GM18520 (cell line): ENCODE results near the gene MUC4.
"Not testable (repeated sequence)": the region's sequence is repeated elsewhere in the genome, so short reads cannot be mapped to it uniquely, and the experiment has no call there.

Source experiments
- ATAC-seq: cut with Tn5 transposase; IDR thresholded peaks from one replicate; pipeline ENCODE4 v1.9.1; 2021; ENCODE audit not compliant: unreplicated experiment

The MUC4 gene

GRCh38 chr3:195717852-195718476 is 93.8 kb downstream of the MUC4 start:
- ATAC-seq, result no peak

DNA sequence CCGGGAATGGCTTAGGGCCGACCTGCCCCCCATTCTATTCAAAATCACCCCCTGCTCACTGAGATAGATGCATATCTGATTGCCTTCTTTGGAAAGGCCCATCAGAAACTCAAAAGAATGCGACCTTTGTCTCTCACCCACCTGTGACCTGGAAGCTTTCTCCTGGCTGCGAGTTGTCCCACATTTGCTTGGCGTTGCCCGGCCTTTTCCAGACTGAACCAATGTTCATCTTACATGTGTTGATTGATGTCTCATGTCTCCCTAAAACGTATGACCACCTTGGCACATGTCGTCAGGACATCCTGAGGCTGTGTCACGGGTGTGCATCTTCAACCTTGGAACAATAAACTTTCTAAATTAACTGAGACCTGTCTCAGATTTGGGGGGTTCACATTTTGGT is 94.3 kb downstream of the MUC4 start:
- ATAC-seq, result no peak

- no peak for ATAC-seq
Measured at GRCh38 chr3:195715583-195716266, 96.0 kb downstream of the MUC4 start.

DNA sequence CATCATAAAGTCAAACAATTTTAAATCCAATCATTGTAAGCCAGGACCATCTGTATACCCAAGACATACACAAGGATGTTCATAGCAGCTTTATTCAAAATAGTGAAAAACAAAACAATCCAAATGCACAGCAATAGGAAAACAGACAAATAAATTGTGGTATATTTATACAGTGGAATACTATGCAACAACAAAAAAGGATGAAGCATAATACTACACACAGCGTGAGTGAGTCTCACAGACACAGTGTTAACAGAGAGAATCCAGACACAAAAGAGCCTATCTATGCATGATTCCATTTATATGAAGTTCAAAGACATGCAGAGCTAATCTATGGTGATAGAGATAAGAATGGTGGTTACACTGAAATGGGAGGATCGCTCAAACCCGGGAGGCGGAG is 96.6 kb downstream of the MUC4 start:
- ATAC-seq, result no peak

DNA sequence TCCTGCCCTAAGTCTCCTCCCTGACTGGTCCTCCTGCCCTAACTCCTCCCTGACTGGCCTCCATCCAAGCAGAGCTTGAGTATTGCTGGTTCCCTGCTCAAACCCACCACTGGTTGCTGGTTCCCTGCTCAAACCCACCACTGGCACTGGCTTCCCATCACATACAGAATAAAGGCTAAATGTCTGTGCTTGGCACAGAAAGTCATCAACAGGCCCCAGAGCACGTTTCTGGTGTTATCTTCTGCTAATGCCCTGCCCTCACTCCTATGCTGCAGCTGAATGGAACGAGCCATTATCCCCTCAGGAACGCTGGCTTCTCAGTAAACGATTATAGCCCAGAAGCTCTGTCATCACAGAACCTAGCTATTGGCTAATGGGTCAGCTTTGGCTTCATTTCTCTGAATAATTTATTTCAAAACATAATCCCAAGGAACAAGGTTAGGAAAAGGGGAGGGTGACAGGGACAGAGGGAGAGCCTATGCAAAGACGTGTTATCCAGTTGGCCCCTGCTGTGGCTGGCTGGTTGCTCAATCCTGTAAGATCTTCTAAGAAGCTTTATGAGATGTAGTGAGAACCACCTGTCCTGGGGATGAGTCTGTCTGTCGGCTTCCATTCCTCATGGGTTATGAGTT is 97.2 kb downstream of the MUC4 start:
- ATAC-seq, result no peak

GRCh38 chr3:195713150-195713549 is 98.6 kb downstream of the MUC4 start:
- ATAC-seq, result not testable (repeated sequence)

- ATAC-seq, result not testable (repeated sequence)
Measured at GRCh38 chr3:195712535-195712910, 99.2 kb downstream of the MUC4 start.

- no peak for ATAC-seq
Measured at GRCh38 chr3:195711813-195712534, 99.8 kb downstream of the MUC4 start.

DNA sequence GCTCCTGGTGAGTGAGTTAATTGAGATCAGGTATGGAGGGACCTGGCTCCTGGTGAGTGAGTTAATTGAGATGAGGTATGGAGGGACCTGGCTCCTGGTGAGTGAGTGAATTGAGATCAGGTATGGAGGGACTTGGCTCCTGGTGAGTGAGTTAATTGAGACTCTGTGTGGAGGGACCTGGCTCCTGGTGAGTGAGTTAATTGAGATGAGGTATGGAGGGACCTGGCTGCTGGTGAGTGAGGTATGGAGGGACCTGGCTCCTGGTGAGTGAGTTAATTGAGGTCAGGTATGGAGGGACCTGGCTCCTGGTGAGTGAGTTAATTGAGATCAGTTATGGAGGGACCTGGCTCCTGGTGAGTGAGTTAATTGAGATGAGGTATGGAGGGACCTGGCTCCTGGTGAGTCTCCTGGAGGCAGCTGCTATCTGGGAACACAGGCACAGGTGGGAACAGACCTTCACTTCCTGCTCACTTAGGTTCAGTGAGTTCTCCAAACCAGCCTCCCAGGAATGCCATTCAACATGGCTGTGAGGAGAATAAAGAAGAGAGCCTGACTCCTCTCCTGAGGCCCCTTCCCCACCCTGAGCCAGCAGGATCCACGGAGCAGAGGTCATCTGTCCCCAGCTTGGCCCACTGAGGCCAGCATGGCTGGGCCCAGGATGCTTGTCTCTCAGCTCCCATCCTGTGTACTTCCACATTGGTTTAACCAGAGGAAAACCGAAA is 100.5 kb downstream of the MUC4 start:
- ATAC-seq, result not testable (repeated sequence)

GRCh38 chr3:195710126-195710905 is 101.4 kb downstream of the MUC4 start:
- ATAC-seq, result not testable (repeated sequence)

DNA sequence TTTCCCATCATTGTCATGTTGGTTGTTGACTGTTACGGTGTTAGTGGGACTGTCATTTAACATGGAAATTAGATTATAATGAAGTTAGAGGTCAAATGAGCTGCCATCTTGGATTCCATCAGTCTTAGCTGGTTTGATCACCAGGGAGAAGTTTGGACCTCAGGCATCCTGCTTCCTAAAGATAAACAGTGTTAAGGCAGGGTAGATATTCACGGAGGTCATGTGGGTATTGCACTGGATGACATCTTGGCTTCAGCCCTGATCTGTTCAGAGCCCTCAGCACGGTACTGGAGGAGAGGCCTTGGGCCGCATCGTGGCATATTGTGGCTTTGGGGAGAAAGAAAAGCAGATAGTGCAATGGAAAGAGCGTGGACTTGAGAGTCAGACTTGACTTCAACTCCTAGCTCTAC is 102.0 kb downstream of the MUC4 start:
- ATAC-seq, result no peak

DNA sequence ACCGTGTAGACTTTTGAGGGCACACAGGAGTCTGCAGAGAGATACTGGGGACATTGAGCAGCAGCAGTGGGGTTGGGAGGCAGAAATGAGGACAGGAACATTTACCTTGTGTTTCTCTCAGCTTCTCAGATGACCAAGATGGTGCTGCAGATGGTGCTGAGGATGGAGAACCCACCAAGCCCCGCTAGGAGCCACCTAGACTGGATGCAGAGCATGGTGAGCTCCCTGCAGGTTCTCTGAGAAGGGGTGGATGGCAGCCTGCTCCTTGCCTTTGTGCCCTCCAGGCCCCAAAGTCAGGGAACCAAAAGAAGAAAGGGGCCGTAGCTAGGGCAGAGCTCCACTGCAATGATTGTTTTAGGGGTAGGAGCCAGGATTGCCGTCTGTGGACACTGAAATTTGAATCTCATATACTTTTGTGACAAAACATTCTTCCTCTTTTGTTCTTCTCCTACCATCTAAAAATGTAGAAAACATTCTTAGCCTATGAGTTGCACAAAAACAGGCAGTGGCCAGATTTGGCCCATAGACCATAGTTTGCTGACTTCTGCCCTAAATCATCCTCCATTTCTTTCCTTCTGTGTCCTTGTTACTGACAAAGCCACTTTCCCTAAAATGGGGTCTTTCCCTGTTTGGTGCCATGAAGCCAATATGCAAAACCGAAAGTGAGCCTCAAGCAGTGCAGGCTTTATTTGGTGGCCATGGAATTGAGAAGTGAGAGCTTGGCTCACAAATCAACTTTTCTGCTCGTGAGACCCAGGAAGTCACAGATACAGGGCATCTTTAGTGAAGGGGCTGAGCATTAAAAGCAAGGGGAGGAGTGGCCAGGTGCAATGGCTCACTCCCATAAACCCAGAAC is 102.9 kb downstream of the MUC4 start:
- ATAC-seq, result no peak

- ATAC-seq, result no peak
Measured at GRCh38 chr3:195708061-195708460, 103.7 kb downstream of the MUC4 start.

GRCh38 chr3:195705081-195705991 is 106.4 kb downstream of the MUC4 start:
- ATAC-seq, result no peak

DNA sequence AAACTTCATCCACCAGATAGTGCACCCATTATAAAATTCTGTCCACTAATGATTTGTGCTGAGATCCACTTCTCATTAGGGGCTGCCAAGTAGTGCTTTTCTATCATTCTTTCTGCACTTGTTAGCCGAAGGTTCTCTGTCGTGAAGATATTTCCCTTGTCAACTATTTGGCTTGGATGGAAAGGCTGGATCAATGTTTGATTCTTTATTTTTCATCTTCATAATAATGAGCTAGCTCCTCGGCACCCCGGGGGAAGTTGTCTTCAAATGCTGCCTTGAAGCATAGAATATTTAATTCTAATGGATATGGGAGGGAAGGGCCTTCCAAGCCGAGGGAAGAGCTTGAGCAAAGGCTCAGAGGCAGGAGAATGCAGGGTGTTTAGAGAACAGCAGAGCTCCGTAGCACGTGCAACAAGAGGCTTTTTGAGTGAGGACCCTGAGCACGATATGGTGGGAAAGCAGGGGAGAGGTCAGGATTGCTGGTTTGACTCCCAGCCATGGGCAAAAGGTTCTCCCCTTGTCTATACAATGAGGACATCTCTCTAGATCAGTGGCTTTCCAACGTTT is 107.2 kb downstream of the MUC4 start:
- no peak for ATAC-seq

DNA sequence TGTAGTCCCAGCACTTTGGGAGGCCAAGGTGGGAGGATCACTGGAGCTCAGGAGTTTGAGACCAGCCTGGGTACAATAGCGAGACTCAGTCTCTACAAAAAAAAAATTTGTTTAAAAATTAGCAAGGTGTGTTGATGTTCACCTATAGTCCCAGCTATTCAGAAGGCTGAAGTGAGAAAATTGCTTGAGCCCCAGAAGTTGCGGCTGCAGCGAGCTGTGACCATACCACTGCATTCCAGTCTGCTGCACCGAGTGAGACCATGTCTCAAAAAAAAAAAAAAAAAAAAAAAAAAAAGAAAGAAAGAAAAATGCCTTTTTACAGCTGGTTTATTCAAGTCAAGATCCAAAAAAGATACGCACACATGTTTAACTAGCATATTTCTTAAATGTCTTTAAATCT is 108.0 kb downstream of the MUC4 start:
- ATAC-seq, result no peak

GRCh38 chr3:195701042-195701915 is 110.5 kb downstream of the MUC4 start:
- no peak for ATAC-seq
